ENCODE data around the gene TOP2B.
A peak's percentile ranks its signal among the peaks of the same experiment; 100 is the strongest.

Gene TOP2B

GRCh38 chr3:25584011-25584789 is 80.5 kb downstream of the TOP2B start:
- DNase-seq, result no peak

DNA sequence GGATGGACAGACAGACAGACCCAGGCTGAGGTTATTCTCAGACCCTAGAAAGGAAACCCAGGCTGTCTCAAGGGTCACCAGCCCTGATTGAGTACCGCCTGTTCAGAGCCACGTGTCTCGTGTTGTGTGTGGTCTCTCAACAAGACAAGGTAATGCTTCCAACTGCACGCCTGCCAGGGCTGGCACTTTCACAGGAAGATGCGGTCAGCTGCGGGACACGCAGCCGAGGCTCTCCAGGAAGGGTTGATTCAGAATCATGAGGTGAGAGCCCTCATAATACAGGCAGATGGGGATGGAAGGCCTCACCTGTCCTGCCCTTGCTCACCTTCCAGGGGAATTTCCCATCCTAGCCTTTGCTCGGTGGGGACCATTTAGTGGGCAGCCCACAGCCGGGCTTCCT is 81.4 kb downstream of the TOP2B start:
- no peak for DNase-seq

DNA sequence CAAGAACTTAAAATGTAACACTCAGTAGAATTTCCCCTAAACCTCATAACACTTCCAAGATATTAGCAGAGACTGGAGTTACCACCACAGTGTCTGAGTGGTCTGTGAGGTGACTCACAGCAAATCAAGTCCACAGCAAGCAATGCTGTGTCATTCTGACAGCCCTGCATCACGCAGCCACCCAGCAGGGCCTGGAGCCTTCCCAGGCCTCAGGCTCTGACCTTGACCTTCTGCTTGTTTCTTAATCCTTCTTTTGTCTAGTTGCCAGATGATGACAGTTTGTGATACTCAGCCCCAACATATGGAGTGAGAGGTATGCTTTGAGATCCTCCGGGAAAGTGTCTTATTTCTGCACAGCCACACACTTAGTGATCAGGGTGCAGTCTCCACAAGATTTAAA is 82.5 kb downstream of the TOP2B start:
- DNase-seq, result no peak

GRCh38 chr3:25581823-25582222 is 82.9 kb downstream of the TOP2B start:
- no peak for DNase-seq

DNA sequence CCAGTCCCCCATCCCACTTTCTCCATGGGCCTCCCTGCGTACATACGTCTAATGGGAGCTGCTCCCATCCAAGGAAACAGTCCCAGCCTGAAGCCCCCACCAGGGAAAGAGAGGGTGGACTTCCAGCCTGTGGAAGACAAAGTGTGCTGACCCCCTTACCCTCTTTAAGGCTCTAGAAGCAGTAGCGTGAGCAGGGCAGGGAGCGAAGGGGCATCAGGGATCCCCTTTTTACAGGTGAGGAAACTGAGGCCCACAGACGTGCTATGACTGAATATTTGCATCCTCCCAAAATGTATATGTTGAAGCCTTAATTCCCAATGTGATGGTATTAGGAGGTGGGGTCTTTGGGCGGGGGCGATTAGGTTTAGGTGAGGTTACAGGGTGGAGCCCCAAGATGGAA is 83.4 kb downstream of the TOP2B start:
- DNase-seq, result no peak

GRCh38 chr3:25580534-25580933 is 84.2 kb downstream of the TOP2B start:
- DNase-seq, result no peak

DNA sequence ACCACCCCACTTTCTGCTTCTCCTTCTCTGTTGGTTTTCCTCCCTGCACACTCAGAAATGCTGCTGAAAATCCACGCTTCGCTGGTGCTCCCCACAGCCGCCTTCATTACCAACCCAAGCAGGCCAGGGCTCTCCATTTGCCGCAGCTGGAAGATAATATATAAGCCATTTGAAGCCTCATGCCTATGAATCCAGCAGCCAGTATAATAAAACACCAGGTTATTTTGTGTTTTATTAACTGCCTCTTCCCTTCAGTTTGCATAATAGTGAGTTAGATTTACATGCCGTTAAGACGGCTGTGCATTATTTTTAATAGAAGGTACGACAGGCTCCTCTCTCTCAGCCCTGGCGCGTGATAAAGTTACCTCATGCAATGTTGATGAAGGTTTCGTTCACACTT is 86.6 kb downstream of the TOP2B start:
- no peak for DNase-seq

DNA sequence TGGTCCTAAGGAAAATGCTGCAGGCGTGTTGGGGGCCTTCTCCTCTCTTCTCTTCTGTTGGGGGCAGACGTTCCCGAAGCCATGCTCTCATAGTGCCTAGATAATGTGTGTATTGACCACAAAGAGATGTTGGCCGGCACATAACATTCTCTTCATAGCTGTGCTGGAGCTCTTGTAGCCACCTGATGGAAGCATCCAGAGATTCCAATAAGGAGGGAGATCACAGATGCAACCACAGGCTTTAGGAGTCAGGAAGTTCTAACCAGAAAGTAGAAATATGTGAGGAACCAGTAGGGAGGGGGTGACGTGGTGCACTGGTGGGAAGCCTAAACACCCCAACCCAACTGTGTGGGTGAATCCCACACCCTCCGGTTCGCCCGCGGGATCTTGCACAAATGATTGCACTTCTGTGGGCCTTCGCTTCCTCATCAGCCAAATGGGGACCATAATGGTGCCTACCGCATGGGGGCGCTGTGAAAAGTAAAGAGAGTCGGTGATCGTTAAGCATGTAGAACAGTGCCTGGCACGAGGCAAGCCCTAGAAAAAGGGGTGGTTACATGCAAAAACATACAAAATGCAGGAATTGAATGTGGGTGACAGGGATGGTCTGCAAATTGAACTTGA is 87.8 kb downstream of the TOP2B start:
- no peak for DNase-seq

DNA sequence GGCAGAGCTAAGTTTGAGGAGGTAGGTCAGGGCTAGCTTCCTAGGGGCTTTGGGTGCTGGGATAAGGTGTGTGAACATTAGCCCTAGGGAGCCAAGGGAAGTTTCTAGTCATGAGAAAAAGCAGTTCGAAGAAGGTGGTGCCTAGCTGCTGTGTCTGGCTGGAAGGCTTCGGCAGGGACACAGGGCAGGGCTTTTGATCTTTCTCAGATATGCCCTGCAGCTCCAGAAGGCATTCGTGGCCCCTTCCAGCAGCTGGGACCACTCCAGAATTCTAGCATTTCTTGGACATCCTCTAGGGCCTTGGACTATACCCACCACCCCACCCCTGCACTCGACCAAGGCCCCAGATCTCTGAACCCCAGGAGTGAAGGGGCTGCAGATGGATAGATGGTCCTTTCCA is 88.6 kb downstream of the TOP2B start:
- no peak for DNase-seq

GRCh38 chr3:25575001-25575400 is 89.7 kb downstream of the TOP2B start:
- DNase-seq, result no peak

DNA sequence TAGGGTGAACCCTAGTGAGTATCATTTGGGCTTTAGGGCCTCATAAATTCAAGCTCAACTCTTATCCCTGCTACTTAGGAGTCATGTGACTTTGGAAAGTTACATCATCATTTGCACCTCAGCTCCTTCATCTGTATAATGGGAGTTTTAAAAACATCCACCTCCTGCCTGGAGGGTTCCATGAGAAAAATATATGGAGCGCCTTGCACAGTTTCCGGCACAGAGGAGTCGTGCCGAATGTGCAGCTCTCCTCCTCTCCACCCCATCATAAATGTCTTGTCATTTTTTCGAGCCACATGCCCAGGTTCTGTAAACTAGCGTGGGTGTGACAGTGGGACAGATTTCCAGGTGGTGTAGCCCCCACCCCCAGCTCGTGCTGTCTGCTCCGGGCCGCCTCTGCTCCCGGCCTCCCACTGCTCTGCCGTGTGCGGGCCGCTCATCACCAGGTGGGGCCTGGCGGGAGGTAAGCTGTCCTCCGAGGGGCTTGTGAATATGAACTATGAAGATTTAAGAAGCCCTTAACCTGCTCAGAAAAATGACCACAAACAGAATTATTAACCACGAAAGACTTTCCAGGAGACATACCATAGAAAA is 90.4 kb downstream of the TOP2B start:
- no peak for DNase-seq

DNA sequence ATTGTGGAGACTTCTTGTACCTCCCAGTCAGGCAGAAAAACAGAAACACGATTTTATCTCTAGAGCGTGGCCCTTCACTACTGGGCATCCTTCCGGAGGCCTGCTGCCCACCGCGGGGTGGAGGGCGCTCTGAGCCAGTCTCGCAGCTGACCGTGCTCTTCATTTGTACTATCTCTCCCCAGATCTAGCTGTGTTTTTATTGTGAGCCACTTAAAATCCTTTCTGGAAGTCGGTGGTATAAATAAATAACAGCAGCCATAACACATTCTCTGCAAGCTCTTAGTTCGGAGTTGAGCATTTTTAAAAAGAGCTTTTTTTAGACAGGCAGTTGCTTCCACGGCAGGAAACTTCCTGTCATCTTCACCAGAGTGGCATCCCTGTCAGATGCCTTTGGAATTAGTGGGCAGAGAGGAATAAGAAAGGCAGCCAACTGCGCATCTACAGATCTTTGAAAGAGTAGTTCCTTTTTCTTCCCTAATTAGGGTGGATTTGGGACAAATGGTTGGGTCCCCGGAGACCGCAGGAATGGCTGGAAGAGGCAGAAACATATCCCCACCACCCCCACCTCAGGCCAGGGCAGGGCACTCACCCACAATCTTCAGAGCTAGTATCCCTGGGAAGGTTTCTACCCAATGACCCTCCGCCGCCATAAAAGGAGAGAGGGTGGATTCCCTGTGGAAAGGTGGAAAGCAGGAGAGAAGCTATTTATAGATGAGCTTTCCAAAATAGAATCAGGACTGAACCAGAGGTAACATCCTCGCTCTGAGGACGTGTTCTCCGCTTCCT is 91.1 kb downstream of the TOP2B start:
- DNase-seq, result peak in 2 of 58 donors; percentile 11 to 39

- peak in 11 of 58 donors; percentile 4 to 47 (median 16) for DNase-seq
These were observed 91.8 kb downstream of the TOP2B start for GRCh38 chr3:25572919-25573385.

DNA sequence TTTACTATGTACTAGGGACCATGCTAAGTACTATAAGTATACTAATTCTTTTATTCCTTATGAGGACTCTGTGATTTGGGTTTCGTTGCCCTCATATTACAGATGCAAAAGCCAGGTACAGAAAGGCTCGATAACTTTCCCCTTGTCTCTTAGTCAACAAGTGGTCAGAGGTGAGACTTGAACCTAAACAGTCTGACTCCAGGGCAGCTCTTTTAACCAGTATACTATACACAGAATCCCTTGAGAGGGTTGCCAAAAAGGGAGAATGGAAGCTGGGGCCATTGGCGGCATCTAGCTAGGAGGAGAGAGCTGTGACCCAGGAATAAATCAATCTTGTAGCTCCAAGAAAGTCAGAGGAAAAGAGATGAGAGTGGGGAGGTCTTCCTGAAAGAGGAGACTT is 92.4 kb downstream of the TOP2B start:
- no peak for DNase-seq

- DNase-seq, result no peak
These were observed 93.4 kb downstream of the TOP2B start for GRCh38 chr3:25571285-25571684.

- no peak for DNase-seq
These were observed 96.1 kb downstream of the TOP2B start for GRCh38 chr3:25568525-25569078.

DNA sequence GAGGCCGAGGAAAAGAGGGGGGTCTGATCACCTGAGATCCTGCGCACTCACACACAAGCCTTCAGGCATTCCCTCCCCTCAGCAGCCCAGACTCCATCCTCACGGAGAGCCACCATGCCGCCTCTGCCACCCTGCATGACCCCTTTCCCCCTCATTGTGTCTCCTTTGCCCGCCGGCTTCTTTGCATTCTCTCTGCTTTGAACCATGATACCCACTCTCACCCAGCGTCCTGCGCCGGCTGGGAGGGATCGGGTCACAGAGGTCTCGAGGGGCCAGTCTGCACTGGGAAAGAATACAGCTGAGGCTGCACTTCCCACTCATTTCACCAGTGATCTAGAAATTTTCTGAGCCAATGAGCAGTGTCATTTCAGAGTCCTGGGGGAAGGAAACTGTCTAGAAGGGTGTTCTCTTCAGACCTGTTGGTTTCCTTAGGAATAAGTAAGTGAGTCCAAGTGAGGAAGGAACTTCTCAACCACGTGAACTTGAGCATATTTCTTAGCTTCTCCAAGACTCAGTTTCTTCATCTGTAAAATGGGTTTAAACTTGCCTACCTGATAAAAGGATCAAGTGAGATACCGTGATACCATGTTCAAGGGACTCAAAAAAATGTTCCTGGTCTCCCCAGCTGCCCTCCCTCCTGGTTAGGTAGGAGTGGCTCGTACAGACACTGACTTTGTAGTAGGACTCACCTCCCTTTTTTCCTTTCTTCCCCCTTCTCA is 96.7 kb downstream of the TOP2B start:
- no peak for DNase-seq

- DNase-seq, result no peak
These were observed 97.3 kb downstream of the TOP2B start for GRCh38 chr3:25567388-25567787.

DNA sequence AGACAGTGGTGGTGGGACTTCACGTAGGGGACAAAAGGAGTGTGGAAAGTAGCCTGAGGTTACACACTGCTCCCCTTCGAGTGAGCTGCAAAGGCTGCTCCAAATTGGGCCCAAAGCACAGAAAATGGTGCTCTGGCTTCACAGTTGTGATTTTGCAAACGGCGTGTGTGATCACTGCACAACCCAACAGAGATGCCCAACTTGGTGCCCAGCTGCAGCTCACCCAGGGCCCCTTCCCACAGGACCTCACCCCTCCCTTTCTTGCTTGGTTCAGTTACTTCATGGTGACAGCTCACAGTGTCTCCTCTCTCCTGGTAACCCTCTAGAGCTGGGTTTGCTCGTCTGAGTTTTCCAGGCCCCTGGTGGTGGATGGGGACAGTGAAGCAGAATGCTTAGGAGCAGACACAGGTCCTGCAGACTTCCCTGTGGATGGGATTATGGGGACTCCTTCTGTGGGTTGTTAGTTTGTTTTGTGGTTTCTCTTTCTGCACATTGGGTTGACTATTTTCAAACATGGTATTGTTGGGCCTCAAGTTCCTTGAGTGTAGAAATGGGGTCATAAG is 98.3 kb downstream of the TOP2B start:
- DNase-seq, result no peak

GRCh38 chr3:25565807-25566206 is 98.9 kb downstream of the TOP2B start:
- no peak for DNase-seq

Measured in anterior cingulate cortex (tissue), 58 donors.